Measurements from ENCODE around the gene MALSU1. TPM values are rescaled to one million over a fixed set of nuclear protein-coding genes. Genes with fewer than 3 reads are reported as not detected.
"Not testable (repeated sequence)": the region's sequence is repeated elsewhere in the genome, so short reads cannot be mapped to it uniquely, and the experiment has no call there.

Gene MALSU1
- total RNA-seq, 3 donors from 2014 or later, result 28.1 to 38.8 (median 37.2) TPM

DNA sequence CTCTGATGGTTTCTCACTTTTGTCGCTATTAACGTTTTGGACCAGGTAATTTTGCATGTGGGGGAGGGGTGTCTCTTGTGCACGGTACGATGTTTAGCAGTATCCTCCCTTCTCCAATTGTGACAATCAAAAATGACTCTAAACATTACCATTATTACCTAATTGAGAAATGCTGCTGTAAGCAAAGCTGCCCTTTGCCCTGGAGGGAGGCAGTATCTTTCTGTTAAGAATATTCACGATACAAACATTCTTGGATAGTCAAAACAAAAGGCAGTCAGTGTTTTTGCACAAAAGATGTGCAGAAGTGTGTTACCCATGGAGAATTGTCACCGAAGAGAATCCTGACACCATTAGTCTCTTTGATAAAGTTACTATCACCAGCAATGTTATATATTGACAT lies 9.6 kb downstream of the MALSU1 start:
- H3K36me3 ChIP-seq (ENCODE audit: low read depth), result no peaks in the 10 kb centered on the region
- intact Hi-C loops (cut with DNase I, micrococcal nuclease), result no loop called here

DNA sequence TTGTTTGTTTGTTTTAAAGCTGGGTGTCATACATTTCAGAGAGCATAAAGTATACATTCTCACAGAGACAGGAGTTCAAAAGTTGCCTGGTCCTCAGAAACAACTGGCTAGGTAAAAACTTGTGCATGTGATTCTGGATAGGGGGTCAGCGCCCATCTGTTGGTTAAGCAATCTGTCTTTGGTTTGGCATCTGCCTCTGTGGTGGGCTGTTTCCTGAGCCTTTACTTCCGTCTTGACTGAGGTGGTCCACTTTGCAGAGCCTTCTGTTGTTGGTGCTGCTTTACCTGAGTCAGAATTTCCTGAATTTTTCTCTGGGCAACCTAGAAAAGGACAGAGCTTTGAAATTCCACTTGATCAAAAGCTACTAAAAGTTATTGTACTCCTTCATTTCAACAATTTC lies 13.0 kb downstream of the MALSU1 start:
- H3K4me3 ChIP-seq; H3K9me3 ChIP-seq; intact Hi-C loops (cut with DNase I, micrococcal nuclease); DNase-seq; ATAC-seq; H3K4me1 ChIP-seq (ENCODE audit: low read depth); H3K36me3 ChIP-seq (ENCODE audit: low read depth): not testable (repeated sequence)

More for the DNA sequence above, 9.6 kb downstream of the MALSU1 start:
- H3K4me1 ChIP-seq (ENCODE audit: low read depth), result no peaks in the 10 kb centered on the region
- TF ChIP-seq, protein P1, sequence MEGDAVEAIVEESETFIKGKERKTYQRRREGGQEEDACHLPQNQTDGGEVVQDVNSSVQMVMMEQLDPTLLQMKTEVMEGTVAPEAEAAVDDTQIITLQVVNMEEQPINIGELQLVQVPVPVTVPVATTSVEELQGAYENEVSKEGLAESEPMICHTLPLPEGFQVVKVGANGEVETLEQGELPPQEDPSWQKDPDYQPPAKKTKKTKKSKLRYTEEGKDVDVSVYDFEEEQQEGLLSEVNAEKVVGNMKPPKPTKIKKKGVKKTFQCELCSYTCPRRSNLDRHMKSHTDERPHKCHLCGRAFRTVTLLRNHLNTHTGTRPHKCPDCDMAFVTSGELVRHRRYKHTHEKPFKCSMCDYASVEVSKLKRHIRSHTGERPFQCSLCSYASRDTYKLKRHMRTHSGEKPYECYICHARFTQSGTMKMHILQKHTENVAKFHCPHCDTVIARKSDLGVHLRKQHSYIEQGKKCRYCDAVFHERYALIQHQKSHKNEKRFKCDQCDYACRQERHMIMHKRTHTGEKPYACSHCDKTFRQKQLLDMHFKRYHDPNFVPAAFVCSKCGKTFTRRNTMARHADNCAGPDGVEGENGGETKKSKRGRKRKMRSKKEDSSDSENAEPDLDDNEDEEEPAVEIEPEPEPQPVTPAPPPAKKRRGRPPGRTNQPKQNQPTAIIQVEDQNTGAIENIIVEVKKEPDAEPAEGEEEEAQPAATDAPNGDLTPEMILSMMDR (IDR thresholded peaks at IDR 0.05), result no peak
- ATAC-seq (no peak), DNase-seq (no peak)
- H3K9me3 ChIP-seq, result no peaks in the 10 kb centered on the region
- no peak overlapping the region for H3K4me3 ChIP-seq

DNA sequence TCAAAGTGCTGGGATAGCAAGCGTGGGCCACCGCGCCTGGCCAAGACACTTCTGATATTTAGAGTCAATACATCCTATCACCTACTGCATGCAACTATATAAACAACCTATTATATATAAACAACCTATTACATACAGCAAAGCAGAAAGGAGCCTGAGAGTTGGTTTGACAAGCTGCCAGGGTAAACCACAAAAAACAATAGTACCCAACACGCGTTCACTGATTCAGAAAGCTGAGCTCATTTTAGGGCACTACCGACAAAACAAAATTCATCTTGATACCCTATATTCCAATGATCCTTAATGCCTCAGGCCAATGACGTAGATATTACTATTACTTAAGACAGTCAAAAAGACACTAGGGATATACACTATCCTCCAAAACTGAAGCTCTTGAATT lies 16.2 kb downstream of the MALSU1 start:
- H3K4me1 ChIP-seq (ENCODE audit: low read depth), result no peaks in the 10 kb centered on the region
- H3K4me3 ChIP-seq, result no peak overlapping the region
- TF ChIP-seq, protein P1 (IDR thresholded peaks at IDR 0.05), result no peak
- no peaks in the 10 kb centered on the region for H3K36me3 ChIP-seq (ENCODE audit: low read depth)
- intact Hi-C loops (cut with DNase I, micrococcal nuclease), result no loop called here
- no peaks in the 10 kb centered on the region for H3K9me3 ChIP-seq
- ATAC-seq, result no peak
- no peak for DNase-seq

DNA sequence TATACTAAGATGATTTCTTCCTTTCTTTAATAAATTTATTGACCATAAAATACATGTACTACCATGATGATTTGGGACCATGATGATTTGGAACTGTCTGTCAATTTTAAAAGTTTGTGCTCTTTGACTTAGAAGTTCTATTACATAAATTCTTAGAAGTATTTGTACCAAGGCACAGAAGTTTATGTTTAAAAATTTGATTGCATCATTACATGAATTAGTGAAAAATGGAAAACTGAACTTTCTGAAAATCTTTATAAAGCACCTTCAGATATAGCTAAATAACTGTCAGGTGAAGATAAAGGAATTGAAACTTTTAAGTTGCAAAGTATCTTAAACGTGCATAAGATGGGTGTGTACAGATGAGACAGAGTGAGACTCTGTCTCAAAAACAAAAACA lies 32.0 kb downstream of the MALSU1 start:
- Histone ChIP-seq H3K36me3 (ENCODE audit: low read depth) (no peaks in the 10 kb centered on the region), H3K4me3 (no peak overlapping the region), H3K9me3 (no peaks in the 10 kb centered on the region), H3K4me1 (ENCODE audit: low read depth) (peaks cover 3% of the 10 kb centered on the region)
- intact Hi-C loops (cut with DNase I, micrococcal nuclease), result no loop called here
- DNase-seq, result no peak
- no peak for ATAC-seq
- TF ChIP-seq, protein P1 (IDR thresholded peaks at IDR 0.05), result no peak

DNA sequence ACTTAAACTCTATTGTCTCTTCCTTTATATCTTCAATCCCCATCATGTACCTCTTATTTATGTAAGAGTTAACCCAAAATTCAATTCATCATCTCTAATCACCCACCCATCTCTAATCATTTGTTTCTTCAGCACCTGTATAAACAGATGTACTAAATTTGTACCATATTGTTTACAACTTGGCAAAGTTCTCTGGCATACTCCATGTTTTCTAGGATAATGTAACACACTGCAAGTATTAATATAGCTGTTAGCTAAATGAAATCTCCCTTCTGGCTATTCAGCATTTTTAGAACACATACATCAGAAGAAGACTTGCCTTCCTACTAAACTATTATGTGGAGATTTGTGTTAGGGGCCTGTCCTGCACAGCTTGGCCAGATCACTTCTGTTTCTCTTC lies 33.1 kb downstream of the MALSU1 start:
- intact Hi-C loops (cut with DNase I, micrococcal nuclease), result no loop called here
- DNase-seq, result no peak
- Histone ChIP-seq H3K4me3 (no peak overlapping the region), H3K36me3 (ENCODE audit: low read depth) (no peaks in the 10 kb centered on the region), H3K4me1 (ENCODE audit: low read depth) (peaks cover 3% of the 10 kb centered on the region), H3K9me3 (no peaks in the 10 kb centered on the region)
- ATAC-seq, result no peak
- TF ChIP-seq, protein P1 (IDR thresholded peaks at IDR 0.05), result no peak

DNA sequence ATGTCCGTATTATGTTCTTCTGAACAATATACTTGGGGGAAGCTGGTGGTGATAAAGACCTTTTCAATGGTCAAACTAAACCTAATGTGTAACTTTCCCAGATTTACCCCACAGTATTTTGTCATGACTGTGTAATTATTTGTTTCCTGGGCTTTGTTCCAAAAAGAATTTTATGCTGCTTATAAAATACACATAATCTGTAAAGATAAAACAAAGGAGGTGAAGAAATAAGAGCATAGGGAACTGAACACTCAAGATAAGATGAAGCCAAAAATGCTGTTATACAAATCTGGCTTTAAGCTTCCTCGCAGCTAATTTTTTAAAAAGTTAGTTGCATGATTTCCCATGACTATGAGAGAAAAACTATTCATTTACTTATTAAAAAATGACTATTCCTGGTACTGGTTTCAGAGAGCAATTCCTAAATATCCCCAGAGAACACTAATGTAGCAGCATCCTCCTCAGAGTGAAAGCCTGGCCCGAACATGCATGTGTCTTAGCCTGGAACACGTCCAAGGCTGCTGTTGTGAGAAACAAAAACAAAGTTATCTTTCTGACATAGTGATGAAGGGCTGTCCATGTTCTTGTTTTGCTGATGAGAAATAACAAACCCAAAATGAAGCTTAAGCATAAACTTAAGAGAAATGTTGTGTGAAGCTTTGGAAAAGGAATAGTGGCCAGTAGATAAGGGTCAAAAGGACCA lies 33.9 kb downstream of the MALSU1 start:
- DNase-seq, result no peak
- Histone ChIP-seq H3K4me3 (no peak overlapping the region), H3K36me3 (ENCODE audit: low read depth) (no peaks in the 10 kb centered on the region), H3K4me1 (ENCODE audit: low read depth) (peaks cover 3% of the 10 kb centered on the region), H3K9me3 (no peaks in the 10 kb centered on the region)
- intact Hi-C loops (cut with DNase I, micrococcal nuclease), result no loop called here
- ATAC-seq, result peak; percentile 43
- TF ChIP-seq, protein P1 (IDR thresholded peaks at IDR 0.05), result no peak

Measured in mucosa of descending colon (tissue), 3 donors.